SKM-1 treated with dmso at 0.1 percent for 144 hours (cell line): ENCODE measurements around the gene DDIT3.
A peak's percentile ranks its signal among the peaks of the same experiment; 100 is the strongest.

Experiments
- DNase-seq: peaks from one replicate; lab custom pipeline; 2025; ENCODE audit not compliant: unreplicated experiment; lab: John Stamatoyannopoulos, UW

Gene DDIT3

GRCh38 chr12:57547288-57548012 lies 27.1 kb upstream of the DDIT3 start:
- no peak for DNase-seq

- peak; percentile 90 for DNase-seq
Measured at GRCh38 chr12:57546438-57547287, 26.3 kb upstream of the DDIT3 start, which contains the start of gene DCTN2. DCTN2 (minus strand) TSS chr12:57547192; CDS start chr12:57547063, 129 bp downstream.

GRCh38 chr12:57545809-57546437 lies 25.6 kb upstream of the DDIT3 start:
- DNase-seq = no peak

GRCh38 chr12:57543581-57543980 lies 23.3 kb upstream of the DDIT3 start:
- DNase-seq = no peak

GRCh38 chr12:57541717-57542116 lies 21.4 kb upstream of the DDIT3 start:
- DNase-seq = no peak

GRCh38 chr12:57541001-57541400 lies 20.7 kb upstream of the DDIT3 start:
- no peak for DNase-seq

- DNase-seq = no peak
Measured at GRCh38 chr12:57539134-57539768, 18.9 kb upstream of the DDIT3 start.

GRCh38 chr12:57536597-57536942 lies 16.3 kb upstream of the DDIT3 start:
- no peak for DNase-seq

- no peak for DNase-seq
Measured at GRCh38 chr12:57535764-57536596, 15.7 kb upstream of the DDIT3 start.

GRCh38 chr12:57534991-57535543 lies 14.8 kb upstream of the DDIT3 start:
- no peak for DNase-seq

GRCh38 chr12:57534250-57534649 lies 13.9 kb upstream of the DDIT3 start:
- DNase-seq = no peak

- DNase-seq = no peak
Measured at GRCh38 chr12:57533108-57533507, 12.8 kb upstream of the DDIT3 start.

GRCh38 chr12:57531836-57532235 lies 11.5 kb upstream of the DDIT3 start:
- no peak for DNase-seq

GRCh38 chr12:57530396-57531142 lies 10.3 kb upstream of the DDIT3 start:
- no peak for DNase-seq

- no peak for DNase-seq
Measured at GRCh38 chr12:57529831-57530230, 9.5 kb upstream of the DDIT3 start.

- DNase-seq = no peak
Measured at GRCh38 chr12:57528831-57529555, 8.7 kb upstream of the DDIT3 start.

GRCh38 chr12:57528176-57528575 lies 7.9 kb upstream of the DDIT3 start:
- DNase-seq = no peak

GRCh38 chr12:57527184-57527583 lies 6.9 kb upstream of the DDIT3 start:
- no peak for DNase-seq
